NCI-H526 treated with DMSO at 0.1 percent for 48 hours (cell line): ENCODE data around the gene POT1.
A peak's percentile ranks its signal among the peaks of the same experiment; 100 is the strongest.

Experiments
- DNase-seq: peaks from one replicate; lab custom pipeline; 2025; lab: John Stamatoyannopoulos, UW

Gene POT1

GRCh38 chr7:124912972-124913371 lies 16.7 kb downstream of the POT1 start:
- DNase-seq = no peak

- DNase-seq = no peak
Observed at GRCh38 chr7:124909808-124910207, 19.8 kb downstream of the POT1 start.

- DNase-seq = no peak
Observed at GRCh38 chr7:124908259-124908658, 21.4 kb downstream of the POT1 start.

GRCh38 chr7:124907490-124907889 lies 22.1 kb downstream of the POT1 start:
- no peak for DNase-seq

GRCh38 chr7:124898531-124898930 lies 31.1 kb downstream of the POT1 start:
- no peak for DNase-seq

- DNase-seq = no peak
Observed at GRCh38 chr7:124896001-124896400, 33.6 kb downstream of the POT1 start.

GRCh38 chr7:124893140-124893827 lies 36.3 kb downstream of the POT1 start:
- DNase-seq = no peak

- DNase-seq = no peak
Observed at GRCh38 chr7:124887247-124887646, 42.4 kb downstream of the POT1 start.

- DNase-seq = no peak
Observed at GRCh38 chr7:124881981-124882380, 47.6 kb downstream of the POT1 start.

GRCh38 chr7:124879771-124880170 lies 49.9 kb downstream of the POT1 start:
- DNase-seq = no peak

GRCh38 chr7:124879103-124879502 lies 50.5 kb downstream of the POT1 start:
- DNase-seq = no peak

GRCh38 chr7:124874644-124875163 lies 54.9 kb downstream of the POT1 start:
- no peak for DNase-seq

- no peak for DNase-seq
Observed at GRCh38 chr7:124857672-124858235, 71.9 kb downstream of the POT1 start.

GRCh38 chr7:124856299-124856888 lies 73.2 kb downstream of the POT1 start:
- DNase-seq = peak; percentile 64

- DNase-seq = no peak
Observed at GRCh38 chr7:124843336-124843735, 86.3 kb downstream of the POT1 start.

- no peak for DNase-seq
Observed at GRCh38 chr7:124840435-124840834, 89.2 kb downstream of the POT1 start.

- DNase-seq = no peak
Observed at GRCh38 chr7:124839687-124840086, 89.9 kb downstream of the POT1 start.

GRCh38 chr7:124836173-124836572 lies 93.5 kb downstream of the POT1 start:
- DNase-seq = no peak

GRCh38 chr7:124818807-124819206 lies 110.8 kb downstream of the POT1 start:
- DNase-seq = no peak

GRCh38 chr7:124813994-124814798 lies 115.4 kb downstream of the POT1 start:
- DNase-seq = no peak

- DNase-seq = no peak
Observed at GRCh38 chr7:124812764-124813163, 116.9 kb downstream of the POT1 start.

- no peak for DNase-seq
Observed at GRCh38 chr7:124811341-124811740, 118.3 kb downstream of the POT1 start.

- no peak for DNase-seq
Observed at GRCh38 chr7:124810605-124811004, 119.0 kb downstream of the POT1 start.
